OCI-LY1 (cell line): ENCODE results near the gene MICB.

Source experiments
- H2AFZ ChIP-seq: fragments of 200-600 bp; sonication (generic), shearing (Covaris generic); 2 replicates; pipeline ENCODE4 v1.6.0; 2014; ENCODE audit warnings: antibody characterized with exemption, mild to moderate bottlenecking, low read length
- H3F3A ChIP-seq: fragments of 200-600 bp; sonication (generic), shearing (Covaris generic); 2 replicates; pipeline ENCODE4 v1.6.0; 2014; ENCODE audit warnings: mild to moderate bottlenecking, antibody characterized with exemption, low read length, moderate library complexity; ENCODE audit not compliant: insufficient read depth
- H3K27ac ChIP-seq: fragments of 200-600 bp; sonication (generic); 2 replicates; pipeline ENCODE4 v1.5.1; 2014; ENCODE audit warnings: low read length, mixed run types, mild to moderate bottlenecking, low read depth; ENCODE audit not compliant: poor library complexity, severe bottlenecking
- H3K27me3 ChIP-seq: fragments of 200-600 bp; sonication (generic); 2 replicates; pipeline ENCODE4 v1.6.0; 2014; ENCODE audit warnings: antibody characterized with exemption, mild to moderate bottlenecking, low read length, moderate library complexity; ENCODE audit not compliant: insufficient read depth
- H3K36me3 ChIP-seq: fragments of 200-600 bp; sonication (generic); 2 replicates; pipeline ENCODE4 v1.6.1; 2014; ENCODE audit warnings: mild to moderate bottlenecking, antibody characterized with exemption, low read length, moderate library complexity, mixed read lengths; ENCODE audit not compliant: insufficient read depth
- H3K4me1 ChIP-seq: fragments of 200-600 bp; sonication (generic); 2 replicates; pipeline ENCODE4 v1.5.1; 2014; ENCODE audit warnings: mild to moderate bottlenecking, low read length, moderate library complexity; ENCODE audit not compliant: insufficient read depth, severe bottlenecking
- H3K4me2 ChIP-seq: fragments of 200-600 bp; sonication (generic), shearing (Covaris generic); 2 replicates; pipeline ENCODE4 v1.6.1; 2014; ENCODE audit warnings: low read length
- H3K4me3 ChIP-seq: fragments of 200-600 bp; sonication (generic); 2 replicates; pipeline ENCODE4 v1.5.1; 2014; ENCODE audit warnings: low read length, low read depth, mild to moderate bottlenecking, mixed read lengths; ENCODE audit not compliant: poor library complexity, severe bottlenecking
- H3K79me2 ChIP-seq: fragments of 200-600 bp; shearing (Covaris generic); 2 replicates; pipeline ENCODE4 v1.6.1; 2016; ENCODE audit warnings: mixed run types, low read length, mixed read lengths; ENCODE audit not compliant: insufficient read depth
- H3K9ac ChIP-seq: fragments of 200-600 bp; sonication (generic), shearing (Covaris generic); 2 replicates; pipeline ENCODE4 v1.6.1; 2014; ENCODE audit warnings: mild to moderate bottlenecking, low read length, mixed read lengths
- H3K9me2 ChIP-seq: fragments of 200-600 bp; sonication (generic), shearing (Covaris generic); 2 replicates; pipeline ENCODE4 v1.6.1; 2014; ENCODE audit warnings: low read depth, mild to moderate bottlenecking, low read length, mixed read lengths
- H3K9me3 ChIP-seq: fragments of 200-600 bp; shearing (Covaris generic); 2 replicates; pipeline ENCODE4 v1.6.1; 2014; ENCODE audit warnings: low read length, mixed read lengths
- H4K20me1 ChIP-seq: fragments of 200-600 bp; sonication (generic), shearing (Covaris generic); 2 replicates; pipeline ENCODE4 v1.6.0; 2016; ENCODE audit warnings: mild to moderate bottlenecking, low read length; ENCODE audit not compliant: insufficient read depth
- EZH2 ChIP-seq: fragments of 200-600 bp; sonication (generic), shearing (Covaris generic); IDR thresholded peaks from 2 replicates; pipeline ENCODE4 v1.8.0; 2017; ENCODE audit warnings: borderline replicate concordance, mixed run types, mild to moderate bottlenecking, antibody characterized with exemption, low read length, moderate library complexity, mixed read lengths
- TF ChIP-seq, protein P1 (sequence below): fragments of 200-600 bp; sonication (generic), shearing (Covaris generic); IDR thresholded peaks from 2 replicates; pipeline ENCODE4 v1.5.1; 2017; ENCODE audit warnings: mild to moderate bottlenecking, antibody characterized with exemption, low read length, moderate library complexity, mixed read lengths

MICB gene

GRCh38 chr6:31465185-31465536 is 32.8 kb upstream of the MICB start:
- Histone ChIP-seq H3K27me3 (no peaks in the 10 kb centered on the region; the same call in 1 of the 2 replicates), H3K27ac (no peak overlapping the region), H4K20me1 (no peaks in the 10 kb centered on the region), H3K9me2 (no peaks in the 10 kb centered on the region), H3K36me3 (no peaks in the 10 kb centered on the region), H3K4me1 (no peaks in the 10 kb centered on the region), H3K4me2 (no peak overlapping the region), H3K4me3 (no peak overlapping the region), H3F3A (no peaks in the 10 kb centered on the region), H3K9me3 (no peaks in the 10 kb centered on the region), H3K9ac (no peak overlapping the region), H2AFZ (no peak overlapping the region), H3K79me2 (no peaks in the 10 kb centered on the region)
- TF ChIP-seq, protein P1, sequence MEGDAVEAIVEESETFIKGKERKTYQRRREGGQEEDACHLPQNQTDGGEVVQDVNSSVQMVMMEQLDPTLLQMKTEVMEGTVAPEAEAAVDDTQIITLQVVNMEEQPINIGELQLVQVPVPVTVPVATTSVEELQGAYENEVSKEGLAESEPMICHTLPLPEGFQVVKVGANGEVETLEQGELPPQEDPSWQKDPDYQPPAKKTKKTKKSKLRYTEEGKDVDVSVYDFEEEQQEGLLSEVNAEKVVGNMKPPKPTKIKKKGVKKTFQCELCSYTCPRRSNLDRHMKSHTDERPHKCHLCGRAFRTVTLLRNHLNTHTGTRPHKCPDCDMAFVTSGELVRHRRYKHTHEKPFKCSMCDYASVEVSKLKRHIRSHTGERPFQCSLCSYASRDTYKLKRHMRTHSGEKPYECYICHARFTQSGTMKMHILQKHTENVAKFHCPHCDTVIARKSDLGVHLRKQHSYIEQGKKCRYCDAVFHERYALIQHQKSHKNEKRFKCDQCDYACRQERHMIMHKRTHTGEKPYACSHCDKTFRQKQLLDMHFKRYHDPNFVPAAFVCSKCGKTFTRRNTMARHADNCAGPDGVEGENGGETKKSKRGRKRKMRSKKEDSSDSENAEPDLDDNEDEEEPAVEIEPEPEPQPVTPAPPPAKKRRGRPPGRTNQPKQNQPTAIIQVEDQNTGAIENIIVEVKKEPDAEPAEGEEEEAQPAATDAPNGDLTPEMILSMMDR: no peak

DNA sequence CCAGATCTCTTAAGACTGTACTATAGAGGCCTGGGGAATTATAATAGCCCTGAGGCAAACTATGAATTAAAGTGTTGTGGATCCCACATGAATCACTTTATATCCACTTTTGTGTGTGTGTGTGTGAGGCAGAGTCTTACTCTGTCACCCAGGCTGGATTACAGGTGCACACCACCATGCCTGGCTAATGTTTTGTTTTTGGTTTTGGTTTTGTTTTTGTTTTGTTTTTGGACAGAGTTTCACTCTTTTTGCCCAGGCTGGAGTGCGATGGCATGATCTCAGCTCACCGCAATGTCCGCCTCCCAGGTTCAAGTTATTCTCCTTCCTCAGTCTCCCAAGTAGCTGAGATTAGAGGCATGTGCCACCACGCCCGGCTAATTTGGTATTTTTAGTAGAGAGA is 32.2 kb upstream of the MICB start:
- Histone ChIP-seq H3K4me1 (no peaks in the 10 kb centered on the region), H3K4me2 (no peak overlapping the region), H4K20me1 (no peaks in the 10 kb centered on the region), H3F3A (no peaks in the 10 kb centered on the region), H3K9me2 (no peaks in the 10 kb centered on the region), H3K27ac (no peak overlapping the region), H3K9me3 (no peaks in the 10 kb centered on the region), H3K9ac (no peak overlapping the region), H3K36me3 (no peaks in the 10 kb centered on the region), H3K79me2 (no peaks in the 10 kb centered on the region), H3K27me3 (no peaks in the 10 kb centered on the region; the same call in 1 of the 2 replicates), H3K4me3 (no peak overlapping the region), H2AFZ (no peak overlapping the region)
- no peak for TF ChIP-seq EZH2
- TF ChIP-seq, protein P1: no peak

GRCh38 chr6:31466466-31466865 is 31.5 kb upstream of the MICB start:
- Histone ChIP-seq H3K79me2 (no peaks in the 10 kb centered on the region), H3K27me3 (no peaks in the 10 kb centered on the region; the same call in 1 of the 2 replicates), H3K4me3 (no peak overlapping the region), H3K9ac (no peak overlapping the region), H4K20me1 (no peaks in the 10 kb centered on the region), H3K9me3 (no peaks in the 10 kb centered on the region), H3K4me1 (no peaks in the 10 kb centered on the region), H2AFZ (no peak overlapping the region), H3K4me2 (no peak overlapping the region), H3K36me3 (no peaks in the 10 kb centered on the region), H3K27ac (no peak overlapping the region), H3K9me2 (no peaks in the 10 kb centered on the region), H3F3A (no peaks in the 10 kb centered on the region)
- TF ChIP-seq, protein P1: no peak
- TF ChIP-seq EZH2: no peak
